ENCODE measurements around the gene FHOD1. TPM values are rescaled to one million over a fixed set of nuclear protein-coding genes. Genes with fewer than 3 reads are reported as not detected.

Gene FHOD1
- total RNA-seq, 1 donor = 28.2 TPM

DNA sequence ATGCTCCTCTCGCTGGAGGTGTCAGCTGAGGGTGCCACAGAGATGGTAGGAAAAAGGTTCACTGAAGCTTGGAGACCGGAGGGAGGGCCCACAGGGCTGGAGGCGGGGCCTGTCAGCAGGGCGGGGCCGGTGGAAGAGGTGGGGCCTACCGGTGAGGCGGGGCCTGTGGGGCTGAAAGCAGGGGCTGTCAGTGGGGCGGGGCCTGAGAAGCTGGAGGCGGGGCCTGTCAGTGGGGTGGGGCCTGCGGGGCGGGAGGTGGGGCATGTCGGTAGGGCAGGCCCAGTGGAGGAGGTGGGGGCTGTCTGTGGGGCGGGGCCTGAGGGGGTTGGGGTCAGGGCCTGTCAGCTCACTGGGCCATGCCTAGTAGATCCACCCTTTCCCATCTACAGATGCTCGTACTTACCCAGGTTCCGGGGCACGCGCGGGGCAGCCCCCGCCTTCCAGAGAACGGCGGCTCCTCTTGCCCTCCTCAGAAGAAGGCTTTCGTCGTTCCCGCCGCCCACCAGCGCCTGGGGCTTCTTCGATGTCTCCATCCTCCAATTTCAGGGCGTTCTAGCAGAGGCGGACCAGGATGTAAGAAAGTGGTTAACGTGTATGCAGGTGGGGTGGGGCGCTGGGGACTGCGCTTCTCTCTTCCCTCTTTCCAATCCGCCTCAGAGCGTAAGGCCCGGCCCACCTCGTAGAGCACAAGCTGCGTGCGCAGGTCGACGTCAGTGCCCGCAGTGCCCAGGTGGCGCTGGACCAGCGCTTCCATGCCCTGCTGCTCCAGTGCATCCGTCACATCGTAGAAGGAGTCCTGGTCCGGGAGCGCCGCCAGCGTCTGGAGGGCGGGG lies 10.5 kb downstream of the FHOD1 start:
- Histone ChIP-seq H3K79me2 (ENCODE audit: insufficient read depth, low read length) (peaks cover 39% of the 10 kb centered on the region), H3K27ac (ENCODE audit: low read depth, low read length) (no peak overlapping the region), H3K4me1 (ENCODE audit: insufficient read depth, low read length) (peaks cover 23% of the 10 kb centered on the region), H3K4me3 (ENCODE audit: insufficient read depth, low read length) (no peak overlapping the region), H3K4me2 (ENCODE audit: insufficient read depth, low read length) (no peak overlapping the region), H2AFZ (ENCODE audit: low read length) (no peak overlapping the region), H3K27me3 (ENCODE audit: insufficient read depth, low read length) (no peaks in the 10 kb centered on the region), H4K20me1 (ENCODE audit: insufficient read depth, low read length) (peaks cover 10% of the 10 kb centered on the region), H3K36me3 (ENCODE audit: insufficient read depth, low read length) (peaks cover 68% of the 10 kb centered on the region), H3K9me3 (ENCODE audit: low read depth, low read length) (no peaks in the 10 kb centered on the region)
- peak; percentile 94 for DNase-seq (ENCODE audit: insufficient read length, low spot score, missing footprints)
- TF ChIP-seq, protein P1, sequence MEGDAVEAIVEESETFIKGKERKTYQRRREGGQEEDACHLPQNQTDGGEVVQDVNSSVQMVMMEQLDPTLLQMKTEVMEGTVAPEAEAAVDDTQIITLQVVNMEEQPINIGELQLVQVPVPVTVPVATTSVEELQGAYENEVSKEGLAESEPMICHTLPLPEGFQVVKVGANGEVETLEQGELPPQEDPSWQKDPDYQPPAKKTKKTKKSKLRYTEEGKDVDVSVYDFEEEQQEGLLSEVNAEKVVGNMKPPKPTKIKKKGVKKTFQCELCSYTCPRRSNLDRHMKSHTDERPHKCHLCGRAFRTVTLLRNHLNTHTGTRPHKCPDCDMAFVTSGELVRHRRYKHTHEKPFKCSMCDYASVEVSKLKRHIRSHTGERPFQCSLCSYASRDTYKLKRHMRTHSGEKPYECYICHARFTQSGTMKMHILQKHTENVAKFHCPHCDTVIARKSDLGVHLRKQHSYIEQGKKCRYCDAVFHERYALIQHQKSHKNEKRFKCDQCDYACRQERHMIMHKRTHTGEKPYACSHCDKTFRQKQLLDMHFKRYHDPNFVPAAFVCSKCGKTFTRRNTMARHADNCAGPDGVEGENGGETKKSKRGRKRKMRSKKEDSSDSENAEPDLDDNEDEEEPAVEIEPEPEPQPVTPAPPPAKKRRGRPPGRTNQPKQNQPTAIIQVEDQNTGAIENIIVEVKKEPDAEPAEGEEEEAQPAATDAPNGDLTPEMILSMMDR (IDR thresholded peaks at IDR 0.05; ENCODE audit: extremely low read depth, low read depth, low read length) = no peak

DNA sequence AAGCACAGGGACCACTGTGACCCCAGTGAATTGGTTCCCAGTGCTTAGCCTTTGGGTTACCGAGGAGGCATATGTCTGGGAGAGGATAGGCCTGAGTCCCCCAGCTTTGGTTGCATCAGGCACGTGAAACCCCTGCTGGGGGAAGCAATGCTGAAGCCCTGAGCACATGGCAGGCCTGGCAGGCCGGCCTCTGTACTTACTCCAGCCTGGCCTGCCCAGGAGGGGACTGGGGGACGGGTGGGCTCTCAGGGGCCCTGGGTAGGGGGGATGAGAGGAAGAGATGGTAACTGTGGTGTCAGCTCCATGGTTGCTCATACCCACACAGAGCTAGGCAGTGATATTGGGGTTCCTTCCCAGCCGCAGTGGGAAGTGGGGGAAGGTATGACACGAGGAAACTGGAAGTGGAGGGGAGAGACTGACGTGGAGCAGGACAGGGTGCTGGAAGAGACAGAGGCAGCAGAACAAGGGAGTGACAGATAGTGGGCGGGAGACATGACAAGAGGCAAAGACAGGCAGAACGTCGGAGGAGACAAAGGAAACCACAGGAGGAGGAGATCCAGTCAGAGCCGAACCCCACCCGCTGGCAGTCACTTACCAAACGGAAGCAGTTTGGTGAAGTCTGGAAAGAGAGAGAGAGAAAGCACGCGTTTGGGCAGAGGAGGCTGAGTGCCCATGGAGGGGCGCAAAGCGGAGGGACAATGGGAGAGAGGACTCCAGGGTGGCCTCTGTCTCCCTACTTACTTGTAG lies 11.3 kb downstream of the FHOD1 start:
- H3K79me2 ChIP-seq (ENCODE audit: insufficient read depth, low read length) = peaks cover 40% of the 10 kb centered on the region
- H3K27me3 ChIP-seq (ENCODE audit: insufficient read depth, low read length) = no peaks in the 10 kb centered on the region
- H3K36me3 ChIP-seq (ENCODE audit: insufficient read depth, low read length) = peaks cover 76% of the 10 kb centered on the region
- H3K9me3 ChIP-seq (ENCODE audit: low read depth, low read length) = no peaks in the 10 kb centered on the region
- H4K20me1 ChIP-seq (ENCODE audit: insufficient read depth, low read length) = peaks cover 10% of the 10 kb centered on the region
- no peak overlapping the region for H3K4me3 ChIP-seq (ENCODE audit: insufficient read depth, low read length)
- H3K27ac ChIP-seq (ENCODE audit: low read depth, low read length) = no peak overlapping the region
- H2AFZ ChIP-seq (ENCODE audit: low read length) = no peak overlapping the region
- peak; percentile 27 for DNase-seq (ENCODE audit: insufficient read length, low spot score, missing footprints)
- H3K4me2 ChIP-seq (ENCODE audit: insufficient read depth, low read length) = no peak overlapping the region
- peaks cover 15% of the 10 kb centered on the region for H3K4me1 ChIP-seq (ENCODE audit: insufficient read depth, low read length)
- TF ChIP-seq, protein P1 (IDR thresholded peaks at IDR 0.05; ENCODE audit: extremely low read depth, low read depth, low read length) = no peak

DNA sequence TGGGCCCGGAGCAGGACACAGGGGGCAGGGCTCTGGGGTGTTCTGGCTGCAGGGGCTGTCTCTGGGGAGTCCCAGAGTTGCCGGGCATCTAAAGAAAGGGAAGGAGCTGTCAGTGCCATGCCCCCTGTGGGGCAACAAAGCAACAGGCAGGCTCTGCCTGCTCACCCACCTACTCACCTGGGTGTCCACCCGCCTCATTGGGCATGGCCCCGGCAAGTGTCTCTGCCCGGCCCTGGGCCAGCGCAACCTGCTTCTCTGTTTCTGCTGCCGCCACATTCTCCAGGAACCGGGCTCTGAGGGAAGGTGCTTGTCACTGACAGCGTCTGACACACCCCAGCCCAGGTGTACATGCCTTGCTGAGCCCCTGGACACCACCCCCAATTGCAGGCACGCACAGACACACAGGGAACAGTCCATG lies 13.1 kb downstream of the FHOD1 start:
- Histone ChIP-seq H3K79me2 (ENCODE audit: insufficient read depth, low read length) (peaks cover 41% of the 10 kb centered on the region), H3K36me3 (ENCODE audit: insufficient read depth, low read length) (peaks cover 85% of the 10 kb centered on the region), H4K20me1 (ENCODE audit: insufficient read depth, low read length) (peaks cover 8% of the 10 kb centered on the region), H3K9me3 (ENCODE audit: low read depth, low read length) (no peaks in the 10 kb centered on the region), H3K4me2 (ENCODE audit: insufficient read depth, low read length) (no peak overlapping the region), H3K27me3 (ENCODE audit: insufficient read depth, low read length) (no peaks in the 10 kb centered on the region), H3K4me3 (ENCODE audit: insufficient read depth, low read length) (no peak overlapping the region), H3K27ac (ENCODE audit: low read depth, low read length) (no peak overlapping the region), H2AFZ (ENCODE audit: low read length) (no peak overlapping the region), H3K4me1 (ENCODE audit: insufficient read depth, low read length) (peaks cover 5% of the 10 kb centered on the region)
- DNase-seq (ENCODE audit: insufficient read length, low spot score, missing footprints) = no peak
- TF ChIP-seq, protein P1 (IDR thresholded peaks at IDR 0.05; ENCODE audit: extremely low read depth, low read depth, low read length) = no peak

DNA sequence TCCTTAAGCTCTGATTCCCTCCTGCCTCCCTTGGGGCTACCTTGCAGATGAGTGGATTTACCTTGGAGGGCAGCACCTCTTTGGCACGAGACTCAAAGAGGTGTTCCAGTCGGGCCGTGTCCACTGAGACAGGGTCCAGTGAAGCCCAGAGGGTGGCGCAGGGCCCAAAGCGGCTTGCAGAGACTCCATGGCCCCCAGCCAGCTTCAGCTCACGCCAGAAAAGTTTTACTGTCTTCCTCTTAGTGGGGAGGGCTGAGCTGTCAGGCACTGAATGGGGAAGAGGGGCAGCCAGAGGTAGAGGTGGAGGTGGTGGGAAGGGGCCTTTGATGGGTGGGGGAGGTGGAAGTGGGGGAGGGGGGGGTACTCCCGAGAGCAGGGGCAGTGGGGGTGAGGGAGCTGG lies 13.7 kb downstream of the FHOD1 start:
- DNase-seq (ENCODE audit: insufficient read length, low spot score, missing footprints) = peak; percentile 26
- H3K4me3 ChIP-seq (ENCODE audit: insufficient read depth, low read length) = no peak overlapping the region
- peaks cover 85% of the 10 kb centered on the region for H3K36me3 ChIP-seq (ENCODE audit: insufficient read depth, low read length)

More for the DNA sequence above, 13.7 kb downstream of the FHOD1 start:
- Histone ChIP-seq H3K9me3 (ENCODE audit: low read depth, low read length) (no peaks in the 10 kb centered on the region), H3K4me1 (ENCODE audit: insufficient read depth, low read length) (peaks cover 5% of the 10 kb centered on the region), H3K27me3 (ENCODE audit: insufficient read depth, low read length) (no peaks in the 10 kb centered on the region), H2AFZ (ENCODE audit: low read length) (no peak overlapping the region), H3K4me2 (ENCODE audit: insufficient read depth, low read length) (no peak overlapping the region), H3K79me2 (ENCODE audit: insufficient read depth, low read length) (peaks cover 41% of the 10 kb centered on the region), H3K27ac (ENCODE audit: low read depth, low read length) (no peak overlapping the region), H4K20me1 (ENCODE audit: insufficient read depth, low read length) (peaks cover 13% of the 10 kb centered on the region)
- TF ChIP-seq, protein P1 (IDR thresholded peaks at IDR 0.05; ENCODE audit: extremely low read depth, low read depth, low read length) = no peak
